ENCODE data around the gene PCDHGB1. TPM values are rescaled to one million over a fixed set of nuclear protein-coding genes. Genes with fewer than 3 reads are reported as not detected.
"Not testable (repeated sequence)": the region's sequence is repeated elsewhere in the genome, so short reads cannot be mapped to it uniquely, and the experiment has no call there.

The PCDHGB1 gene
- total RNA-seq, 1 experiment from 2014 or later: 2.0 TPM

GRCh38 chr5:141330299-141331080, 19.4 kb upstream of the PCDHGB1 start, which contains the start of gene PCDHGA1:
Gene PCDHGA1, plus strand, starts transcription at chr5:141330514.
- intact Hi-C loops (cut with micrococcal nuclease; ENCODE audit: unreplicated experiment) (no loop called here), in situ Hi-C loops (cut with HindIII; ENCODE audit: low pct_unique_long_range_greater_than_20kb, low sequenced_read_pairs) (loop anchor here (25.0 kb wide), 1 partner anchor 143 kb away; the partner anchor contains the start of genes PCDHB10, PCDHB11, PCDHB16 and PCDHB8)
- TF ChIP-seq, protein P1, sequence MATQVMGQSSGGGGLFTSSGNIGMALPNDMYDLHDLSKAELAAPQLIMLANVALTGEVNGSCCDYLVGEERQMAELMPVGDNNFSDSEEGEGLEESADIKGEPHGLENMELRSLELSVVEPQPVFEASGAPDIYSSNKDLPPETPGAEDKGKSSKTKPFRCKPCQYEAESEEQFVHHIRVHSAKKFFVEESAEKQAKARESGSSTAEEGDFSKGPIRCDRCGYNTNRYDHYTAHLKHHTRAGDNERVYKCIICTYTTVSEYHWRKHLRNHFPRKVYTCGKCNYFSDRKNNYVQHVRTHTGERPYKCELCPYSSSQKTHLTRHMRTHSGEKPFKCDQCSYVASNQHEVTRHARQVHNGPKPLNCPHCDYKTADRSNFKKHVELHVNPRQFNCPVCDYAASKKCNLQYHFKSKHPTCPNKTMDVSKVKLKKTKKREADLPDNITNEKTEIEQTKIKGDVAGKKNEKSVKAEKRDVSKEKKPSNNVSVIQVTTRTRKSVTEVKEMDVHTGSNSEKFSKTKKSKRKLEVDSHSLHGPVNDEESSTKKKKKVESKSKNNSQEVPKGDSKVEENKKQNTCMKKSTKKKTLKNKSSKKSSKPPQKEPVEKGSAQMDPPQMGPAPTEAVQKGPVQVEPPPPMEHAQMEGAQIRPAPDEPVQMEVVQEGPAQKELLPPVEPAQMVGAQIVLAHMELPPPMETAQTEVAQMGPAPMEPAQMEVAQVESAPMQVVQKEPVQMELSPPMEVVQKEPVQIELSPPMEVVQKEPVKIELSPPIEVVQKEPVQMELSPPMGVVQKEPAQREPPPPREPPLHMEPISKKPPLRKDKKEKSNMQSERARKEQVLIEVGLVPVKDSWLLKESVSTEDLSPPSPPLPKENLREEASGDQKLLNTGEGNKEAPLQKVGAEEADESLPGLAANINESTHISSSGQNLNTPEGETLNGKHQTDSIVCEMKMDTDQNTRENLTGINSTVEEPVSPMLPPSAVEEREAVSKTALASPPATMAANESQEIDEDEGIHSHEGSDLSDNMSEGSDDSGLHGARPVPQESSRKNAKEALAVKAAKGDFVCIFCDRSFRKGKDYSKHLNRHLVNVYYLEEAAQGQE (IDR thresholded peaks at IDR 0.05; ENCODE audit: insufficient read depth in 1 of 2, low read depth in 2 of 2, low read length in 1 of 2): no peak
- TF ChIP-seq, protein P2, sequence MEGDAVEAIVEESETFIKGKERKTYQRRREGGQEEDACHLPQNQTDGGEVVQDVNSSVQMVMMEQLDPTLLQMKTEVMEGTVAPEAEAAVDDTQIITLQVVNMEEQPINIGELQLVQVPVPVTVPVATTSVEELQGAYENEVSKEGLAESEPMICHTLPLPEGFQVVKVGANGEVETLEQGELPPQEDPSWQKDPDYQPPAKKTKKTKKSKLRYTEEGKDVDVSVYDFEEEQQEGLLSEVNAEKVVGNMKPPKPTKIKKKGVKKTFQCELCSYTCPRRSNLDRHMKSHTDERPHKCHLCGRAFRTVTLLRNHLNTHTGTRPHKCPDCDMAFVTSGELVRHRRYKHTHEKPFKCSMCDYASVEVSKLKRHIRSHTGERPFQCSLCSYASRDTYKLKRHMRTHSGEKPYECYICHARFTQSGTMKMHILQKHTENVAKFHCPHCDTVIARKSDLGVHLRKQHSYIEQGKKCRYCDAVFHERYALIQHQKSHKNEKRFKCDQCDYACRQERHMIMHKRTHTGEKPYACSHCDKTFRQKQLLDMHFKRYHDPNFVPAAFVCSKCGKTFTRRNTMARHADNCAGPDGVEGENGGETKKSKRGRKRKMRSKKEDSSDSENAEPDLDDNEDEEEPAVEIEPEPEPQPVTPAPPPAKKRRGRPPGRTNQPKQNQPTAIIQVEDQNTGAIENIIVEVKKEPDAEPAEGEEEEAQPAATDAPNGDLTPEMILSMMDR (IDR thresholded peaks at IDR 0.05): peak; percentile 77
- Histone ChIP-seq H3K27ac (ENCODE audit: low read length) (peak within 1 kb of the TSS; percentile 78), H3K4me1 (ENCODE audit: control insufficient read depth, insufficient read depth, low read length) (no peaks in the 10 kb centered on the region), H3K27me3 (ENCODE audit: control insufficient read depth, insufficient read depth, low read length) (no peaks in the 10 kb centered on the region), H3K36me3 (ENCODE audit: control insufficient read depth, insufficient read depth, low read length) (no peaks in the 10 kb centered on the region), H3K4me3 (ENCODE audit: low read depth in 2 of 2, low read length in 2 of 2) (peak within 1 kb of the TSS; percentile 39 to 70), H3K9me3 (ENCODE audit: control insufficient read depth, insufficient read depth, low read depth, low read length) (peaks cover 6% of the 10 kb centered on the region; the same call in 1 of the 2 replicates)
- CTCF ChIA-PET: interaction anchor here (0.6 to 2.0 kb wide), 10 partner anchors 9 to 406 kb away, joined by 3 to 13 read pairs (median 6); partner anchors contain the start of genes PCDHB14, PCDHGA10, PCDHGA2 and PCDHGB7
- ATAC-seq (peak; percentile 39; the same call in 1 of the 2 replicates), DNase-seq (ENCODE audit: low read depth, low spot score) (no peak)
- BruUV-seq (replicated peaks): no TSS peak
- POLR2A ChIA-PET: interaction anchor here (0.7 to 1.2 kb wide), 2 partner anchors 10 to 13 kb away, joined by 4 to 9 read pairs; partner anchors contain the start of genes PCDHGA3 and TAF7

- ATAC-seq; H3K4me1 ChIP-seq (ENCODE audit: control insufficient read depth, insufficient read depth, low read length); BruUV-seq (replicated peaks); DNase-seq (ENCODE audit: low read depth, low spot score); H3K27ac ChIP-seq (ENCODE audit: low read length); H3K36me3 ChIP-seq (ENCODE audit: control insufficient read depth, insufficient read depth, low read length); POLR2A ChIA-PET; intact Hi-C loops (cut with micrococcal nuclease; ENCODE audit: unreplicated experiment); H3K4me3 ChIP-seq (ENCODE audit: low read depth in 2 of 2, low read length in 2 of 2); H3K27me3 ChIP-seq (ENCODE audit: control insufficient read depth, insufficient read depth, low read length): not testable (repeated sequence)
- H3K9me3 ChIP-seq (ENCODE audit: control insufficient read depth, insufficient read depth, low read depth, low read length): peaks cover 12% of the 10 kb centered on the region; the same call in 1 of the 2 replicates
- in situ Hi-C loops (cut with HindIII; ENCODE audit: low pct_unique_long_range_greater_than_20kb, low sequenced_read_pairs): loop anchor here (25.0 kb wide), 1 partner anchor 145 kb away; the partner anchor contains the start of genes PCDHB10, PCDHB11, PCDHB16 and PCDHB8
- CTCF ChIA-PET: interaction anchor here (0.6 kb wide), 2 partner anchors 180 to 256 kb away, joined by 3 to 4 read pairs; no protein-coding TSS in a partner anchor
These were observed 17.3 kb upstream of the PCDHGB1 start for GRCh38 chr5:141332571-141332970.
